22Rv1 (cell line): ENCODE results near the gene SH3PXD2A.

Experiments used
- ZFX ChIP-seq: fragments of 450-650 bp; IDR thresholded peaks from 2 replicates; pipeline ENCODE4 v1.6.1; 2017; ENCODE audit warnings: antibody characterized with exemption, borderline replicate concordance
- TF ChIP-seq, protein P1 (sequence below): fragments of 450-650 bp; IDR thresholded peaks from 2 replicates; pipeline ENCODE4 v1.5.1; 2017; ENCODE audit warnings: mild to moderate bottlenecking

DNA sequence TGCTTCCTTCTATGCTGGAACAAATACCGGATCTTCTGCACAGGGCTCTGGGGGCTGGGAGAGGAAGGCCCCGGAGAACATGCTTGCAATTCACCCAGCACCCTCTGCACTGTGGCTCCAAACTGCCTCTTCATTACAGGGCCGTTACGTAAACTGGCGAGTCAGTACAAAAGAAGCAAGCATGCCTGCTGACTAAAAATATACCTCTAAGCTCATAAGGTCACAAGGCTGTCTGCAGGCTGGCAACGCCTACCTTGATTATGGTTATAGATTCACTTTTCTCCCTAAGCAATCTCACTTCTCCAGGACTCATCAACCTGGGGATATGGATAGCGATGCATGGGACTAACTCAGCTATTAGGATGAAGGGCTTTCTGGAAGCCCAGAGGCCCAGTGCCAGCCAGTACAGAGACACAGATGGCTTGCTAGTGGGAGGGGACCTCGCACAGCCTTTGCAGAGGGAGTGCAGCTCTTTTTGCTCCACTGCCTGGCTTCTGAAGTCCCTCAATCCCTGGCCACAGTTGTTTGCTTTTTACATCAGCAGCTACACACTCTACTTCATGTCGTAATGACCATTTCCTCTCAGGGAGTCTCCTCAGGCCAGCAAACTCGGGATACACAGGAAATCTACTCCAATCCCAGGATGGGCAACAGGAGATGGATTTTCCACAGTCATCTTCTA, 96.1 kb downstream of the SH3PXD2A start:
- TF ChIP-seq, protein P1, sequence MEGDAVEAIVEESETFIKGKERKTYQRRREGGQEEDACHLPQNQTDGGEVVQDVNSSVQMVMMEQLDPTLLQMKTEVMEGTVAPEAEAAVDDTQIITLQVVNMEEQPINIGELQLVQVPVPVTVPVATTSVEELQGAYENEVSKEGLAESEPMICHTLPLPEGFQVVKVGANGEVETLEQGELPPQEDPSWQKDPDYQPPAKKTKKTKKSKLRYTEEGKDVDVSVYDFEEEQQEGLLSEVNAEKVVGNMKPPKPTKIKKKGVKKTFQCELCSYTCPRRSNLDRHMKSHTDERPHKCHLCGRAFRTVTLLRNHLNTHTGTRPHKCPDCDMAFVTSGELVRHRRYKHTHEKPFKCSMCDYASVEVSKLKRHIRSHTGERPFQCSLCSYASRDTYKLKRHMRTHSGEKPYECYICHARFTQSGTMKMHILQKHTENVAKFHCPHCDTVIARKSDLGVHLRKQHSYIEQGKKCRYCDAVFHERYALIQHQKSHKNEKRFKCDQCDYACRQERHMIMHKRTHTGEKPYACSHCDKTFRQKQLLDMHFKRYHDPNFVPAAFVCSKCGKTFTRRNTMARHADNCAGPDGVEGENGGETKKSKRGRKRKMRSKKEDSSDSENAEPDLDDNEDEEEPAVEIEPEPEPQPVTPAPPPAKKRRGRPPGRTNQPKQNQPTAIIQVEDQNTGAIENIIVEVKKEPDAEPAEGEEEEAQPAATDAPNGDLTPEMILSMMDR = no peak
- no peak for TF ChIP-seq ZFX
